Fibroblast of the aortic adventitia (primary cell): ENCODE measurements around the gene ENPP1. TPM values are rescaled to one million over a fixed set of nuclear protein-coding genes. Genes with fewer than 3 reads are reported as not detected.

Source experiments
- DNase-seq: peaks from one replicate; pipeline ENCODE4 v3.0.0-alpha.2; 2010; ENCODE audit warnings: low read depth
- H3K4me3 ChIP-seq: 2 replicates; pipeline ENCODE4 v1.5.1; 2011; ENCODE audit warnings: low read depth, mild to moderate bottlenecking, control low read depth, low read length, moderate library complexity
- total RNA-seq: library from RNA; depleted of rRNA; stranded (reverse); fragments of >200 nt; gene quantifications from 2 replicates; pipeline ENCODE4 v1.2.3, GENCODE V29; 2012; ENCODE audit warnings: low replicate concordance
- TF ChIP-seq, protein P1 (sequence below): IDR thresholded peaks from 2 replicates; pipeline ENCODE4 v1.5.1; 2011; ENCODE audit warnings: mild to moderate bottlenecking, low read length, control low read depth, inconsistent platforms; ENCODE audit not compliant: insufficient read depth

The ENPP1 gene
- total RNA-seq, 1 donor: 7.4 TPM

GRCh38 chr6:131924881-131925474 is 117.2 kb downstream of the ENPP1 start:
- TF ChIP-seq, protein P1, sequence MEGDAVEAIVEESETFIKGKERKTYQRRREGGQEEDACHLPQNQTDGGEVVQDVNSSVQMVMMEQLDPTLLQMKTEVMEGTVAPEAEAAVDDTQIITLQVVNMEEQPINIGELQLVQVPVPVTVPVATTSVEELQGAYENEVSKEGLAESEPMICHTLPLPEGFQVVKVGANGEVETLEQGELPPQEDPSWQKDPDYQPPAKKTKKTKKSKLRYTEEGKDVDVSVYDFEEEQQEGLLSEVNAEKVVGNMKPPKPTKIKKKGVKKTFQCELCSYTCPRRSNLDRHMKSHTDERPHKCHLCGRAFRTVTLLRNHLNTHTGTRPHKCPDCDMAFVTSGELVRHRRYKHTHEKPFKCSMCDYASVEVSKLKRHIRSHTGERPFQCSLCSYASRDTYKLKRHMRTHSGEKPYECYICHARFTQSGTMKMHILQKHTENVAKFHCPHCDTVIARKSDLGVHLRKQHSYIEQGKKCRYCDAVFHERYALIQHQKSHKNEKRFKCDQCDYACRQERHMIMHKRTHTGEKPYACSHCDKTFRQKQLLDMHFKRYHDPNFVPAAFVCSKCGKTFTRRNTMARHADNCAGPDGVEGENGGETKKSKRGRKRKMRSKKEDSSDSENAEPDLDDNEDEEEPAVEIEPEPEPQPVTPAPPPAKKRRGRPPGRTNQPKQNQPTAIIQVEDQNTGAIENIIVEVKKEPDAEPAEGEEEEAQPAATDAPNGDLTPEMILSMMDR: peak; percentile 49
- DNase-seq: peak; percentile 76
- no peak overlapping the region for H3K4me3 ChIP-seq

DNA sequence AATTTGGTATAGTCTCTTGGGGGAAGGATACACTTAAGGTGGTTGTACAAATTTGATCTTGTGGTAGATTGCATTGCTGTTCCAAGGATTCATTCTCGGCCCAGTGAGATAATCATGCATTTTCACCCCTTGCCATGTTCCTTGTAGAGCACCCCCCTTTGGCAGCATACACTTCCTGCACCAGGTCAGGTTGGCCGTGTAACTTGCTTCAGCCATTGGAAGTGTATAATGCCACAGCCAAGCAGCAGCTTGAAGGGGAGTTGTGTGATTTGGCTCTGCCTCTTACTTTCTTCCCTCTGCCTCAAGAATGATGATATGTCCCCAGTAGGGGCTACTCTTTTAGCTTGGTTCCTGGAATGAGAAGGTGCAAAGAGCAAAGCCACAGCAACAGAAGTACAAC is 121.4 kb downstream of the ENPP1 start:
- DNase-seq: no peak
- H3K4me3 ChIP-seq: no peak overlapping the region
- TF ChIP-seq, protein P1: no peak

DNA sequence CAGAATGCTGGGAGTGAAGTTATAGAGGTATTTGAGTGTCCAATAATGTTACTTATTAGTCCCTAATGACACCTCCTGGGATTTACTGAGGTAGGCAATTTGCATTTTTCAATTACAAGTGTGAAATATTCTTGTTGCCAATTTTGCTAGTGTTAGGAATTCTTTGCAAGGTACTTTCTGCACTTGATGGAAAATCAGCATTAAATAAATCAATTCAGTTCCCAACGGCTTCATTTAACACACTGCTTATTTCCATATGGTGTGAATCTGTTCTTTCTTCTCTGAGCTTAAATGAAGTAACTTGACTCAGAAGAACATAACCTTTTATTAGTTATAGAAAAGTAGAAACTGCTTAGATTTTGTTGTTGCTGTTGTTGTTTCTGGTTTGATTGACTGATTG is 122.2 kb downstream of the ENPP1 start:
- H3K4me3 ChIP-seq: no peak overlapping the region
- no peak for DNase-seq
- TF ChIP-seq, protein P1: no peak

DNA sequence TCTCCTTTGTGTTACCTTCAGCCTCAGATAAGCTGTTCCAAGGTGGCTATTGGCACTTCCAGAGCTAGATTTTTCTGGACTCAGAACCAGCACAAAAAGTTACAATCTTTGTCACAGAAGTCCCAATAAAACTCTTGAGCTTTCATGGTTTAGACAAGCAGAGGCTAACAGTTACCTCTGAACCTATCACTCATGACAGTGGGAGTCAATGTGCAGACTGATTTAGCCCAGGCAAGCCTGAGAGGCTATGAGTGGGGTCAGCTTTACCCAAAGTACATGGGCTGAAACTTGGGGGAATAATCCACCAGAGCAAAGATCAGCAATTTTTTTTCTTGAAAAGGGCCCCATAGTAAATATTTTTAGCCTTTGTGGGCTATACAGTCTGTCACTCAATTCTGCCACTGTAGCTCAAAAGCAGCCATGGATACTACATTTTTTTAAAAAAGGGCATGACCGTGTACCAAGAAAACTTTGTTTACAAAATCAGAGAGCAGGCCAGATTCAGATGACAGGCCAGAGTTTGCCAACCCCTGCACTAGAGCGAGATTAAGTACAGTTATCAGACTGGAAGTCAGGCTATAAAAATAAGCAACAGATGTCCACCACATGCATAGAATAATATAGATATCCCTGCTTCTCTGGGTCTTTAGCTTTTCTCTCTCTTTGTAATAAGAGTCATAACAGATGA is 123.4 kb downstream of the ENPP1 start:
- DNase-seq: peak; percentile 72
- TF ChIP-seq, protein P1: no peak
- no peak overlapping the region for H3K4me3 ChIP-seq

- no peak overlapping the region for H3K4me3 ChIP-seq
- TF ChIP-seq, protein P1: no peak
- DNase-seq: no peak
Observed at GRCh38 chr6:131936156-131936555, 128.3 kb downstream of the ENPP1 start.

DNA sequence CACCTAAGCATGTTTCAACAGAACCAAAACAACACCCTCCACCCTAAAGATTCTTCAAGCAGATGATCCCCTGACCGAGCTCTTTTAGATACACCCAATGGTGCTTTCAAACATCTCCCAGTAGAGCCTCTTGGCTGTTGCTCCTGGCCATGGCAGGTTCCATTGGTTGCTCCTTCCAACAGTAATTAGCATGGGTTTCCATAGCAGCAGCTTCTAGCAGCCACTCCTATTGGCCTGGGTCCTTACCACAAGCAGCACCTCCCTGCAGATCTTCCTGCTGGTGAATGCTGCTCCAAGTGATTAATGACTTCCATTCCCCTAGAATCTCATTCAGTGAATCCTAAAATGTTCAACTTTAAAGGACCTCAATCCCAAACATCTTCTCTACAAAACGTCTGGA is 129.4 kb downstream of the ENPP1 start:
- TF ChIP-seq, protein P1: no peak
- peak; percentile 90 for DNase-seq
- no peak overlapping the region for H3K4me3 ChIP-seq
